SK-N-SH (cell line): ENCODE data around the gene GATAD2B.

Experiments
- CTCF ChIP-seq: fragments of 200-600 bp; sonication (generic); IDR thresholded peaks from 2 replicates; pipeline ENCODE4 v1.6.1; 2017; ENCODE audit warnings: antibody characterized with exemption, mild to moderate bottlenecking, moderate library complexity
- EP300 ChIP-seq, 2 experiments: IDR thresholded peaks; 2 replicates each; pipeline versions ENCODE4 v1.4.0 to v1.6.1; 2012; ENCODE audit warnings: borderline replicate concordance in 1 of 2, low read depth in 1 of 2, low read length in 1 of 2
- EZH2phosphoT487 ChIP-seq: fragments of 200-600 bp; sonication (generic); IDR thresholded peaks from 2 replicates; pipeline ENCODE4 v1.6.1; 2017; ENCODE audit warnings: low read depth, mixed run types, mild to moderate bottlenecking, antibody characterized with exemption, moderate library complexity, borderline replicate concordance
- GABPA ChIP-seq: IDR thresholded peaks from 2 replicates; pipeline ENCODE4 v1.4.0; 2012; ENCODE audit warnings: low read depth, mild to moderate bottlenecking
- JUND ChIP-seq: IDR thresholded peaks from 2 replicates; pipeline ENCODE4 v1.4.0; 2012
- MAX ChIP-seq: IDR thresholded peaks from 2 replicates; pipeline ENCODE4 v1.4.0; 2012; ENCODE audit warnings: low read depth
- POLR2AphosphoS5 ChIP-seq: IDR thresholded peaks from 2 replicates; pipeline ENCODE4 v1.6.1; 2012; ENCODE audit warnings: low read depth, low read length
- RCOR1 ChIP-seq: fragments of 150-350 bp; IDR thresholded peaks from 2 replicates; pipeline ENCODE4 v1.6.1; 2017; ENCODE audit warnings: antibody characterized with exemption, low read length
- RFX5 ChIP-seq: IDR thresholded peaks from 2 replicates; pipeline ENCODE4 v1.6.1; 2012; ENCODE audit warnings: mild to moderate bottlenecking, improper control_type of control experiment, low read length
- TAF1 ChIP-seq: IDR thresholded peaks from 2 replicates; pipeline ENCODE4 v1.6.1; 2012; ENCODE audit warnings: low read depth, mild to moderate bottlenecking, low read length, moderate library complexity, borderline replicate concordance
- YY1 ChIP-seq: IDR thresholded peaks from 2 replicates; pipeline ENCODE4 v1.4.0; 2012; ENCODE audit warnings: low read depth, mild to moderate bottlenecking

GRCh38 chr1:153773096-153773921 lies 149.5 kb downstream of the GATAD2B start:
- TF ChIP-seq CTCF (no peak), EP300 (IDR thresholded peaks at IDR 0.05; ENCODE audit: borderline replicate concordance in 1 of 2, low read depth in 1 of 2, low read length in 1 of 2) (no peak), MAX (no peak), RFX5 (no peak), GABPA (no peak), RCOR1 (no peak), JUND (no peak), TAF1 (no peak), EZH2phosphoT487 (no peak), POLR2AphosphoS5 (no peak), YY1 (no peak)
